ENCODE measurements around the gene BCL2L2.

Gene BCL2L2

DNA sequence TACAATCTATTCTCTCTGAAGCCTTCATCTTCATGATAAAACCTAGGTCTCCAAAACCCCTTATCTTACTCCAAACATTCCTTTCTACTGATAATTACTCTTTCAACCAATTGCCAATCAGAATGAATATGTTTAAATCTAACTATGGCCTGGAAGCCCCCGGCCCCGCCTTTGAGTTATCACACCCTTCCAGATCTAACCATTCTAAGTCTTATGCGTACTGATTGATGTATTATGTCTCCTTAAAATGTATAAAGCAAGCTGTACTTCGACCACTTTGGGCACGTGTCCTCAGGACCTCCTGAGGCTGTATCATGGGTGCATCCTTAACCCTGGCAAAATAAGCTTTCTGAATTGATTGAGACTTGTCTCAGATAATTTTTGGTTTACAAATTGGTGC lies 29.0 kb downstream of the BCL2L2 start:
- peaks cover 9% of the 10 kb centered on the region for H3K9me3 ChIP-seq (ENCODE audit: low read length)
- H3K4me3 ChIP-seq (ENCODE audit: low read depth, low read length, poor library complexity, severe bottlenecking): no peak overlapping the region
- H3K9ac ChIP-seq (ENCODE audit: low read length): no peak overlapping the region
- H3F3A ChIP-seq (ENCODE audit: insufficient read depth, low read length): no peaks in the 10 kb centered on the region
- no peak overlapping the region for H3K4me2 ChIP-seq (ENCODE audit: low read length)
- no peak overlapping the region for H3K27ac ChIP-seq (ENCODE audit: low read depth, low read length, poor library complexity, severe bottlenecking)
- H3K36me3 ChIP-seq (ENCODE audit: insufficient read depth, low read length): no peaks in the 10 kb centered on the region
- no peaks in the 10 kb centered on the region for H3K27me3 ChIP-seq (ENCODE audit: insufficient read depth, low read length)
- H3K79me2 ChIP-seq (ENCODE audit: insufficient read depth, low read length): no peaks in the 10 kb centered on the region
- no peaks in the 10 kb centered on the region for H3K4me1 ChIP-seq (ENCODE audit: insufficient read depth, low read length, severe bottlenecking)
- H3K9me2 ChIP-seq (ENCODE audit: low read depth, low read length): no peaks in the 10 kb centered on the region
- TF ChIP-seq, protein P1, sequence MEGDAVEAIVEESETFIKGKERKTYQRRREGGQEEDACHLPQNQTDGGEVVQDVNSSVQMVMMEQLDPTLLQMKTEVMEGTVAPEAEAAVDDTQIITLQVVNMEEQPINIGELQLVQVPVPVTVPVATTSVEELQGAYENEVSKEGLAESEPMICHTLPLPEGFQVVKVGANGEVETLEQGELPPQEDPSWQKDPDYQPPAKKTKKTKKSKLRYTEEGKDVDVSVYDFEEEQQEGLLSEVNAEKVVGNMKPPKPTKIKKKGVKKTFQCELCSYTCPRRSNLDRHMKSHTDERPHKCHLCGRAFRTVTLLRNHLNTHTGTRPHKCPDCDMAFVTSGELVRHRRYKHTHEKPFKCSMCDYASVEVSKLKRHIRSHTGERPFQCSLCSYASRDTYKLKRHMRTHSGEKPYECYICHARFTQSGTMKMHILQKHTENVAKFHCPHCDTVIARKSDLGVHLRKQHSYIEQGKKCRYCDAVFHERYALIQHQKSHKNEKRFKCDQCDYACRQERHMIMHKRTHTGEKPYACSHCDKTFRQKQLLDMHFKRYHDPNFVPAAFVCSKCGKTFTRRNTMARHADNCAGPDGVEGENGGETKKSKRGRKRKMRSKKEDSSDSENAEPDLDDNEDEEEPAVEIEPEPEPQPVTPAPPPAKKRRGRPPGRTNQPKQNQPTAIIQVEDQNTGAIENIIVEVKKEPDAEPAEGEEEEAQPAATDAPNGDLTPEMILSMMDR (IDR thresholded peaks at IDR 0.05; ENCODE audit: low read length): no peak
- no peaks in the 10 kb centered on the region for H4K20me1 ChIP-seq (ENCODE audit: insufficient read depth, low read length)
- no peak overlapping the region for H2AFZ ChIP-seq (ENCODE audit: low read length)

DNA sequence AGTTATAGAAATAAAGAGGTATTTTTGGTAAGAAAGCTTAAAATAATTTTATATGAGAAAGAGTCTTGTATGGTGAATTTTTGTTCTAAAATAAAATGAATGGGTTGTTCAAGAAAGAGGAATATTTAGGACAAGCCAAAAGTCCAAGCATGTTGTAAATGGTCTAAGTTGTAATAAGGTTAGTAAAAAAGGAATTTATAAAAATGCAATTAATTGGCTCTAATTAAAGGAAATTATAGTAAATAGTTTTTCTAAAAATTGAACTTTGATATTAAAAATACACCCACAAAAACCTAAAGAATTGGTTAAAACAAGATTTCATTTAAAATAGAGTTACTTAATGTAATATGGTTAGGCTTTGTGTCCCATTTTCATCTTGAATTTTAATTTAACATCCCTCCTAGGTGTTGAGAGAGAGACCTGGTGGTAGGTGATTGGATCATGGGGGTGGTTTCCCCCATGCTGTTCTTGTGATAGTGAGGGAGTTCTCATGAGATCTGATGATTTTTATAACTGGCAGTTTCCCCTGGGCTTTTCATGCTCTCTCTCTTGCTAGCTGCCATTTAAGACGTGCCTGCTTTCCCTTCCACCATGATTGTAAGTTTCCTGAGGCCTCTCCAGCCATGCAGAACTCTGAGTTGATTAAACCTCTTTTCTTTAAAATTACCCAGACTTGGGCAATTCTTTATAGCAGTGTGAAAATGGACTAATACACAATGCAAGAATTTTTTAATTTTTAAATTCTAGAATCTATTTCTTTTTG lies 33.1 kb downstream of the BCL2L2 start:
- Histone ChIP-seq H3K79me2 (ENCODE audit: insufficient read depth, low read length) (no peaks in the 10 kb centered on the region), H3K9ac (ENCODE audit: low read length) (no peak overlapping the region), H3K4me1 (ENCODE audit: insufficient read depth, low read length, severe bottlenecking) (no peaks in the 10 kb centered on the region), H3K27me3 (ENCODE audit: insufficient read depth, low read length) (no peaks in the 10 kb centered on the region), H3K36me3 (ENCODE audit: insufficient read depth, low read length) (no peaks in the 10 kb centered on the region), H3K9me3 (ENCODE audit: low read length) (peaks cover 11% of the 10 kb centered on the region), H3K4me2 (ENCODE audit: low read length) (no peak overlapping the region), H3K9me2 (ENCODE audit: low read depth, low read length) (no peaks in the 10 kb centered on the region), H4K20me1 (ENCODE audit: insufficient read depth, low read length) (no peaks in the 10 kb centered on the region), H2AFZ (ENCODE audit: low read length) (no peak overlapping the region), H3K4me3 (ENCODE audit: low read depth, low read length, poor library complexity, severe bottlenecking) (no peak overlapping the region), H3K27ac (ENCODE audit: low read depth, low read length, poor library complexity, severe bottlenecking) (no peak overlapping the region), H3F3A (ENCODE audit: insufficient read depth, low read length) (no peaks in the 10 kb centered on the region)
- TF ChIP-seq, protein P1 (IDR thresholded peaks at IDR 0.05; ENCODE audit: low read length): no peak
- TF ChIP-seq EZH2 (IDR thresholded peaks at IDR 0.05; ENCODE audit: borderline replicate concordance, low read length): no peak

DNA sequence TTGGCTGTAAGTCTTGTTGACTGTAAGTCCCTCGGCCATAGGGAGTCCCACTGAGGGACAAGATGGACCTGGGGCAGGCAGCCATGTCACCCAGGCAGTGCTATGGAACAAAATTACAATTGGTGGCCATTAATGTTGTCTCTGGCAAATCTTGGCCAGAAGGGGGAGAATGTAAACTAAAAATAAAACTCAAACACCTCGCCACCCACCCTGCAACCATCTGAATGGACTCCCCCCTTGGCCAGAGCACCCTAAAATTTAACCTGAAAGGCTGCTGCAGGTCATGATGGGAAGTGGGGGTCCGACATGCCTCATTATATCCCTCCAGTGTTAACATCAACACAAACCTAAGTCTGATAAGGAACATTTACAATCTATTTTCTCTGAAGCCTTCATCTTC lies 37.8 kb downstream of the BCL2L2 start:
- peaks cover 7% of the 10 kb centered on the region for H3K9me3 ChIP-seq (ENCODE audit: low read length)
- no peak overlapping the region for H3K27ac ChIP-seq (ENCODE audit: low read depth, low read length, poor library complexity, severe bottlenecking)
- H3K79me2 ChIP-seq (ENCODE audit: insufficient read depth, low read length): no peaks in the 10 kb centered on the region
- no peak overlapping the region for H3K4me3 ChIP-seq (ENCODE audit: low read depth, low read length, poor library complexity, severe bottlenecking)
- H3K4me2 ChIP-seq (ENCODE audit: low read length): no peak overlapping the region
- H3K9me2 ChIP-seq (ENCODE audit: low read depth, low read length): no peaks in the 10 kb centered on the region
- H2AFZ ChIP-seq (ENCODE audit: low read length): no peak overlapping the region
- no peaks in the 10 kb centered on the region for H3K27me3 ChIP-seq (ENCODE audit: insufficient read depth, low read length)
- no peaks in the 10 kb centered on the region for H3F3A ChIP-seq (ENCODE audit: insufficient read depth, low read length)
- H4K20me1 ChIP-seq (ENCODE audit: insufficient read depth, low read length): no peaks in the 10 kb centered on the region
- H3K36me3 ChIP-seq (ENCODE audit: insufficient read depth, low read length): no peaks in the 10 kb centered on the region
- TF ChIP-seq, protein P1 (IDR thresholded peaks at IDR 0.05; ENCODE audit: low read length): no peak
- TF ChIP-seq EZH2 (IDR thresholded peaks at IDR 0.05; ENCODE audit: borderline replicate concordance, low read length): no peak
- H3K9ac ChIP-seq (ENCODE audit: low read length): no peak overlapping the region
- H3K4me1 ChIP-seq (ENCODE audit: insufficient read depth, low read length, severe bottlenecking): no peaks in the 10 kb centered on the region
